Thymus (tissue), 11 donors: ENCODE data around the gene IL21R. TPM values are rescaled to one million over a fixed set of nuclear protein-coding genes. Genes with fewer than 3 reads are reported as not detected.

Experiments
- DNase-seq, 9 donors: peaks; one replicate each; pipeline ENCODE4 v3.0.0-alpha.2; 2013; ENCODE audit warnings: low spot score in 9 of 9, low read depth in 6 of 9, missing footprints in 1 of 9
- H3K27ac ChIP-seq, 2 donors: one replicate each; pipeline ENCODE4 v1.5.1; 2013; ENCODE audit warnings: control low read depth in 1 of 2, low read depth in 1 of 2, low read length in 1 of 2, mild to moderate bottlenecking in 1 of 2, moderate library complexity in 1 of 2
- H3K27me3 ChIP-seq, 2 donors: one replicate each; pipeline ENCODE4 v1.5.1; 2013; ENCODE audit warnings: low read length in 1 of 2; ENCODE audit not compliant: control insufficient read depth in 2 of 2, insufficient read depth in 1 of 2
- H3K36me3 ChIP-seq, 2 donors: one replicate each; pipeline ENCODE4 v1.5.1; 2013; ENCODE audit warnings: low read length in 1 of 2, mild to moderate bottlenecking in 1 of 2, moderate library complexity in 1 of 2; ENCODE audit not compliant: control insufficient read depth in 2 of 2, insufficient read depth in 2 of 2
- H3K4me1 ChIP-seq, 2 donors: one replicate each; pipeline ENCODE4 v1.5.1; 2013; ENCODE audit warnings: low read length in 2 of 2; ENCODE audit not compliant: control insufficient read depth in 2 of 2, insufficient read depth in 2 of 2
- H3K4me3 ChIP-seq, 2 donors: one replicate each; pipeline ENCODE4 v1.5.1; 2013; ENCODE audit warnings: low read length in 2 of 2, control low read depth in 1 of 2, mild to moderate bottlenecking in 1 of 2
- H3K9me3 ChIP-seq, 2 donors: one replicate each; pipeline ENCODE4 v1.5.1; 2013; ENCODE audit warnings: low read length in 1 of 2, mild to moderate bottlenecking in 1 of 2; ENCODE audit not compliant: control insufficient read depth in 2 of 2, insufficient read depth in 1 of 2
- WGBS: extraction: QIAGEN DNeasy Blood & Tissue Kit; methylation state at CpG from one replicate; pipeline ENCODE4 v1.1.7; 2013; 5-methylcytosine and 5-hydroxymethylcytosine counted together
- polyA plus RNA-seq: library from polyadenylated mRNA; stranded (reverse); fragments of 200-250 nt; gene quantifications from one replicate; pipeline ENCODE4 v1.2.3, GENCODE V29; 2013
- total RNA-seq: library from RNA; stranded (reverse); fragments of 120-200 nt; gene quantifications from one replicate; pipeline ENCODE4 v1.2.4, GENCODE V29; 2013
- donor health status: healthy.

The IL21R gene
- total and polyA plus RNA-seq, 2 donors = 10.7 to 12.8 TPM

GRCh38 chr16:27413956-27414355 is 12.0 kb downstream of the IL21R start:
- Histone ChIP-seq H3K4me1 (no peaks in the 10 kb centered on the region), H3K27ac (no peak overlapping the region), H3K27me3 (no peaks in the 10 kb centered on the region), H3K9me3 (no peaks in the 10 kb centered on the region), H3K4me3 (no peak overlapping the region), H3K36me3 (peaks cover 2 to 8% of the 10 kb centered on the region in 2 donors)
- DNase-seq = no peak
- WGBS = 89% methylated on average over 2 of the region's 2 CpGs

- WGBS = 92% methylated on average over 6 of the region's 6 CpGs
- Histone ChIP-seq H3K4me1 (no peaks in the 10 kb centered on the region), H3K27ac (no peak overlapping the region), H3K4me3 (no peak overlapping the region), H3K36me3 (peaks cover 2 to 9% of the 10 kb centered on the region in 2 donors), H3K9me3 (no peaks in the 10 kb centered on the region), H3K27me3 (no peaks in the 10 kb centered on the region)
- no peak for DNase-seq
Observed at GRCh38 chr16:27414788-27415431, 12.9 kb downstream of the IL21R start.

- H3K27ac ChIP-seq = no peak overlapping the region
- no peaks in the 10 kb centered on the region for H3K27me3 ChIP-seq
- H3K9me3 ChIP-seq = no peaks in the 10 kb centered on the region
- peaks cover 2 to 9% of the 10 kb centered on the region in 2 donors for H3K36me3 ChIP-seq
- no peak for DNase-seq
- 96% methylated on average over 4 of the region's 4 CpGs for WGBS
- H3K4me3 ChIP-seq = no peak overlapping the region
- H3K4me1 ChIP-seq = no peaks in the 10 kb centered on the region
Observed at GRCh38 chr16:27417047-27417671, 15.2 kb downstream of the IL21R start.

GRCh38 chr16:27421961-27422740 is 20.2 kb downstream of the IL21R start:
- Histone ChIP-seq H3K9me3 (no peaks in the 10 kb centered on the region), H3K36me3 (peaks cover 2 to 12% of the 10 kb centered on the region in 2 donors), H3K27me3 (no peaks in the 10 kb centered on the region), H3K4me3 (no peak overlapping the region), H3K27ac (no peak overlapping the region), H3K4me1 (no peaks in the 10 kb centered on the region)
- DNase-seq = no peak

- no peak overlapping the region for H3K4me3 ChIP-seq
- H3K4me1 ChIP-seq = no peaks in the 10 kb centered on the region
- no peak for DNase-seq
- peak overlapping the region in 1 of 2 donors; percentile 4 for H3K27ac ChIP-seq
- peaks cover 0 to 8% of the 10 kb centered on the region in 2 donors for H3K36me3 ChIP-seq
- no peaks in the 10 kb centered on the region for H3K9me3 ChIP-seq
- no peaks in the 10 kb centered on the region for H3K27me3 ChIP-seq
- 97% methylated on average over 10 of the region's 10 CpGs for WGBS
Observed at GRCh38 chr16:27424772-27425498, 23.0 kb downstream of the IL21R start.

GRCh38 chr16:27425961-27426360 is 24.0 kb downstream of the IL21R start:
- Histone ChIP-seq H3K4me3 (no peak overlapping the region), H3K36me3 (peaks cover 2 to 10% of the 10 kb centered on the region in 2 donors), H3K4me1 (peaks cover 4 to 7% of the 10 kb centered on the region in 2 donors), H3K27ac (no peak overlapping the region), H3K27me3 (no peaks in the 10 kb centered on the region), H3K9me3 (no peaks in the 10 kb centered on the region)
- 97% methylated on average over 1 of the region's 1 CpG for WGBS
- no peak for DNase-seq

- Histone ChIP-seq H3K36me3 (peaks cover 4 to 10% of the 10 kb centered on the region in 2 donors), H3K4me1 (peaks cover 4 to 11% of the 10 kb centered on the region in 2 donors), H3K9me3 (no peaks in the 10 kb centered on the region), H3K27me3 (no peaks in the 10 kb centered on the region), H3K4me3 (no peak overlapping the region), H3K27ac (peak overlapping the region in 1 of 2 donors; percentile 69)
- peak in 1 of 9 donors; percentile 49 for DNase-seq
- WGBS = 29% methylated on average over 7 of the region's 7 CpGs
Observed at GRCh38 chr16:27426423-27427408, 24.7 kb downstream of the IL21R start.

GRCh38 chr16:27427538-27427937 is 25.6 kb downstream of the IL21R start:
- H3K27me3 ChIP-seq = no peaks in the 10 kb centered on the region
- H3K9me3 ChIP-seq = no peaks in the 10 kb centered on the region
- H3K27ac ChIP-seq = no peak overlapping the region
- peaks cover 4 to 16% of the 10 kb centered on the region in 2 donors for H3K4me1 ChIP-seq
- no peak for DNase-seq
- H3K4me3 ChIP-seq = no peak overlapping the region
- peaks cover 4 to 10% of the 10 kb centered on the region in 2 donors for H3K36me3 ChIP-seq
- 95% methylated on average over 5 of the region's 5 CpGs for WGBS
